GM12878 (cell line): Measurements from ENCODE around the gene PLEKHM3.

Experiments used
- BMI1 ChIP-seq: fragments of 450-650 bp; IDR thresholded peaks from 2 replicates; pipeline ENCODE4 v1.6.1; 2016; ENCODE audit warnings: mild to moderate bottlenecking, moderate library complexity, borderline replicate concordance
- CTCF ChIP-seq, 3 experiments: IDR thresholded peaks in 2 of 3; conservative IDR thresholded peaks in 1 of 3; 2 replicates each; pipeline ENCODE4 v1.5.1; 2011; ENCODE audit warnings: low read depth in 3 of 3, low read length in 3 of 3, mild to moderate bottlenecking in 3 of 3, control low read depth in 2 of 3, moderate library complexity in 2 of 3, inconsistent platforms in 1 of 3, mixed read lengths in 1 of 3; ENCODE audit not compliant: control insufficient read depth in 2 of 3, insufficient read depth in 1 of 3; ENCODE audit errors: extremely low read depth in 1 of 3
- EP300 ChIP-seq, 2 experiments: fragments of 150-350 bp in 1 of 2; IDR thresholded peaks; 2 replicates each; pipeline ENCODE4 v1.6.1; 2011 to 2012; ENCODE audit warnings: low read depth in 2 of 2, low read length in 2 of 2, borderline replicate concordance in 1 of 2, improper control_type of control experiment in 1 of 2, inconsistent platforms in 1 of 2; ENCODE audit not compliant: control insufficient read depth in 1 of 2
- JUND ChIP-seq: IDR thresholded peaks from 2 replicates; pipeline ENCODE4 v1.6.1; 2012; ENCODE audit warnings: low read depth, mild to moderate bottlenecking, low read length, improper control_type of control experiment, moderate library complexity
- NR2C2 ChIP-seq: IDR thresholded peaks from 2 replicates; pipeline ENCODE4 v1.6.1; 2011; ENCODE audit warnings: borderline replicate concordance, low read depth; ENCODE audit not compliant: control insufficient read depth, insufficient read length
- POLR2A ChIP-seq: IDR thresholded peaks from 2 replicates; pipeline ENCODE4 v1.6.1; 2011; ENCODE audit warnings: low read depth, mild to moderate bottlenecking, low read length
- RFX5 ChIP-seq: IDR thresholded peaks from 2 replicates; pipeline ENCODE4 v1.6.1; 2011; ENCODE audit warnings: low read depth, low read length, improper control_type of control experiment
- SIX5 ChIP-seq: IDR thresholded peaks from 2 replicates; pipeline ENCODE4 v1.6.1; 2011; ENCODE audit warnings: mild to moderate bottlenecking, low read depth, low read length, moderate library complexity; ENCODE audit not compliant: severe bottlenecking
- SMC3 ChIP-seq: IDR thresholded peaks from 2 replicates; pipeline ENCODE4 v1.6.1; 2011; ENCODE audit warnings: low read length, improper control_type of control experiment, borderline replicate concordance
- SPI1 ChIP-seq: IDR thresholded peaks from 2 replicates; pipeline ENCODE4 v1.6.1; 2011; ENCODE audit warnings: low read depth, mild to moderate bottlenecking, low read length, moderate library complexity, borderline replicate concordance; ENCODE audit not compliant: insufficient read depth
- SUZ12 ChIP-seq: fragments of 200-600 bp; sonication (generic); IDR thresholded peaks from one replicate; pipeline ENCODE4 v1.6.1; 2018; ENCODE audit warnings: antibody characterized with exemption, mild to moderate bottlenecking; ENCODE audit not compliant: unreplicated experiment
- ZBTB33 ChIP-seq: fragments of 450-650 bp; IDR thresholded peaks from 2 replicates; pipeline ENCODE4 v1.6.1; 2017; ENCODE audit warnings: mild to moderate bottlenecking
- ZNF24 ChIP-seq: fragments of 450-650 bp; IDR thresholded peaks from 2 replicates; pipeline ENCODE4 v1.6.1; 2017; ENCODE audit warnings: antibody characterized with exemption, mild to moderate bottlenecking
- ZNF687 ChIP-seq: fragments of 450-650 bp; IDR thresholded peaks from 2 replicates; pipeline ENCODE4 v1.6.1; 2017; ENCODE audit warnings: mild to moderate bottlenecking, moderate library complexity

GRCh38 chr2:207790898-207791297, 234.4 kb downstream of the PLEKHM3 start:
- TF ChIP-seq SUZ12 (no peak), SMC3 (no peak), RFX5 (no peak), SIX5 (no peak), CTCF (IDR thresholded peaks at IDR 0.05 in 2 of 3, conservative IDR thresholded peaks at IDR 0.05 in 1 of 3; ENCODE audit: control insufficient read depth in 2 of 3, extremely low read depth in 1 of 3, insufficient read depth in 1 of 3, low read depth in 3 of 3, low read length in 3 of 3) (no peak), ZNF687 (no peak), ZBTB33 (no peak), BMI1 (no peak), SPI1 (no peak), NR2C2 (no peak), EP300 (IDR thresholded peaks at IDR 0.05; ENCODE audit: borderline replicate concordance in 1 of 2, control insufficient read depth in 1 of 2, low read depth in 2 of 2, low read length in 2 of 2) (no peak), JUND (no peak), POLR2A (no peak), ZNF24 (no peak)
